ENCODE results near the gene TGFB1I1.

- TF ChIP-seq CTCF (conservative IDR thresholded peaks at IDR 0.05 in 1 of 2, IDR thresholded peaks at IDR 0.05 in 1 of 2; ENCODE audit: extremely low read depth in 1 of 2, insufficient read depth in 1 of 2, low read depth in 1 of 2, low read length in 2 of 2) (no peak), EZH2 (IDR thresholded peaks at IDR 0.05; ENCODE audit: borderline replicate concordance, low read length) (no peak)
These were observed 48.2 kb upstream of the TGFB1I1 start for GRCh38 chr16:31423801-31424200.
